ENCODE measurements around the gene DTD1. TPM values are rescaled to one million over a fixed set of nuclear protein-coding genes. Genes with fewer than 3 reads are reported as not detected.

The DTD1 gene
- total RNA-seq, 5 donors from 2014 or later (not counting 1 experiment from before 2014, with no cell fraction given), result 15.5 to 24.9 (median 22.0) TPM

DNA sequence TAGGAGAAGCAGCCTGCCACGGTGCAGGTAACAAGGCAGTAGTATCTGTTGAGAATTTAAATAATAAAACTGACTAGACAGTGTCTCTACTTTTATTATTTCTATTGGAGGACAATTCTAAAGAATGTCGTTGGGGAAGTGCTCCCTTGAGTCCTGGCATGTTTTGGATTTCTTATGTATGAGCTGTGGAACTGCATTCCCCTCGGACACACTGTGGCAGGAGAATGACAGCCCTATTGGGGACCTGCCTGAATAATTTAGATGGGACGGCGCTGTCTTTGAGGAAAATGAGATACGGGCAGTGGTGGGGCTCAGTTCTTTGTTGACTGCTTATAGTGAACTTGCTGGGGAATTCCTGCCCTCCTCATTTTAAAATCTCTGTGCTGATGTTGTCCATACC, 223.3 kb downstream of the DTD1 start:
- Mint-ChIP-seq H3K4me3 (no peak overlapping the region), H3K9me3 (no peaks in the 10 kb centered on the region), H3K36me3 (no peaks in the 10 kb centered on the region), H3K27me3 (peaks cover 0 to 10% of the 10 kb centered on the region in 2 donors), H3K27ac (no peak overlapping the region), H3K4me1 (peaks cover 3 to 7% (median 5%) of the 10 kb centered on the region in 3 donors)
- ChIA-PET POLR2A (no interaction called here), CTCF (no interaction called here)
- 69% methylated on average over 5 of the region's 6 CpGs for WGBS (ENCODE audit: insufficient coverage)
- ATAC-seq (replicated peaks in 1 of 4) (no peak), DNase-seq (no peak)
- Histone ChIP-seq H3K27ac (ENCODE audit: low read length) (no peak overlapping the region), H3K4me3 (ENCODE audit: control insufficient read depth in 1 of 2, extremely low read depth in 1 of 2, low read length in 1 of 2) (no peak overlapping the region), H3K9me3 (no peaks in the 10 kb centered on the region), H3K27me3 (replicated peaks in 1 of 2; ENCODE audit: control insufficient read depth in 2 of 2, extremely low read depth in 1 of 2, insufficient read depth in 2 of 2, low read length in 1 of 2) (no peaks in the 10 kb centered on the region), H3K4me1 (ENCODE audit: control insufficient read depth in 1 of 2, extremely low read depth in 1 of 2, insufficient read depth in 2 of 2, low read length in 2 of 2) (peaks cover 0 to 5% of the 10 kb centered on the region in 2 experiments), H3K36me3 (ENCODE audit: control insufficient read depth in 2 of 2, extremely low read depth in 1 of 2, insufficient read depth in 1 of 2, low read length in 1 of 2) (no peaks in the 10 kb centered on the region)

DNA sequence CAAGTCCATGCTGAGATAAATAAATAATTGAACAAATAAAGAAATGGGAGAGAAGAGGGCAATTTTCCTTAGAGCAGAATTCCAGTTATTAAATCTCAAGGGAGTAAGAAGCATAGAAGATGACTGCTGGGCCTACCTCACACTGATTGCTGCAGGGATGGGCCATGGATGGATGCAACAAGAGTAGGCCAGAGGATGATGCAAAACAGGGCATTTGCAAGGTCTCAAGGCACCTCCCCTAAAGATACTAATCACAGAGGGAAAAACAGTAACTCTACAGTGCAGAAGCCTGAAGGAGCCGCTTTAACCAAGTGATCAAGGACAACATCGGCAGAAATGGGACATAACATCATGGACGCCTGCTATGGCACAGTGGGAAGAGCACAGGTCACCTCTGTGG, 224.1 kb downstream of the DTD1 start:
- ChIA-PET POLR2A (no interaction called here), CTCF (no interaction called here)
- H3K9me3 ChIP-seq, result no peaks in the 10 kb centered on the region
- Mint-ChIP-seq H3K9me3 (no peaks in the 10 kb centered on the region), H3K4me1 (peaks cover 0 to under 1% (median 0%) of the 10 kb centered on the region in 3 donors), H3K27ac (no peak overlapping the region), H3K4me3 (no peak overlapping the region), H3K36me3 (no peaks in the 10 kb centered on the region), H3K27me3 (peaks cover 0 to 10% of the 10 kb centered on the region in 2 donors)
- no peak for DNase-seq
- peaks cover 0 to under 1% of the 10 kb centered on the region in 2 experiments for H3K27me3 ChIP-seq (replicated peaks in 1 of 2; ENCODE audit: control insufficient read depth in 2 of 2, extremely low read depth in 1 of 2, insufficient read depth in 2 of 2, low read length in 1 of 2)
- ATAC-seq (replicated peaks in 1 of 4), result no peak
- no peak overlapping the region for H3K27ac ChIP-seq (ENCODE audit: low read length)
- no peaks in the 10 kb centered on the region for H3K4me1 ChIP-seq (ENCODE audit: control insufficient read depth in 1 of 2, extremely low read depth in 1 of 2, insufficient read depth in 2 of 2, low read length in 2 of 2)
- H3K36me3 ChIP-seq (ENCODE audit: control insufficient read depth in 2 of 2, extremely low read depth in 1 of 2, insufficient read depth in 1 of 2, low read length in 1 of 2), result no peaks in the 10 kb centered on the region
- no peak overlapping the region for H3K4me3 ChIP-seq (ENCODE audit: control insufficient read depth in 1 of 2, extremely low read depth in 1 of 2, low read length in 1 of 2)
- no CpG with 5 or more reads among the region's 3 CpGs for WGBS (ENCODE audit: insufficient coverage)

GRCh38 chr20:18813483-18813882, 225.6 kb downstream of the DTD1 start, which contains the start of gene SCP2D1:
Gene SCP2D1, plus strand, starts transcription at chr20:18813783. Its CDS starts 33 bp downstream, at chr20:18813816.
- peaks cover 0 to 10% of the 10 kb centered on the region in 2 donors for H3K27me3 Mint-ChIP-seq
- H3K27me3 ChIP-seq (replicated peaks in 1 of 2; ENCODE audit: control insufficient read depth in 2 of 2, extremely low read depth in 1 of 2, insufficient read depth in 2 of 2, low read length in 1 of 2), result peaks cover 0 to 4% of the 10 kb centered on the region in 2 experiments
- no peaks in the 10 kb centered on the region for H3K9me3 Mint-ChIP-seq
- H3K4me1 ChIP-seq (ENCODE audit: control insufficient read depth in 1 of 2, extremely low read depth in 1 of 2, insufficient read depth in 2 of 2, low read length in 2 of 2), result no peaks in the 10 kb centered on the region
- H3K36me3 Mint-ChIP-seq, result no peaks in the 10 kb centered on the region
- WGBS (ENCODE audit: insufficient coverage), result 22% methylated on average over 1 of the region's 3 CpGs
- H3K4me3 Mint-ChIP-seq, result no peak within 1 kb of the TSS
- no peak within 1 kb of the TSS for H3K4me3 ChIP-seq (ENCODE audit: control insufficient read depth in 1 of 2, extremely low read depth in 1 of 2, low read length in 1 of 2)
- ATAC-seq (replicated peaks in 1 of 4) (no peak), DNase-seq (no peak)
- CTCF ChIA-PET, result no interaction called here
- no peaks in the 10 kb centered on the region for H3K36me3 ChIP-seq (ENCODE audit: control insufficient read depth in 2 of 2, extremely low read depth in 1 of 2, insufficient read depth in 1 of 2, low read length in 1 of 2)
- no peaks in the 10 kb centered on the region for H3K9me3 ChIP-seq
- H3K27ac Mint-ChIP-seq, result no peak within 1 kb of the TSS
- no peak within 1 kb of the TSS for H3K27ac ChIP-seq (ENCODE audit: low read length)
- no peaks in the 10 kb centered on the region for H3K4me1 Mint-ChIP-seq
- POLR2A ChIA-PET, result no interaction called here

GRCh38 chr20:18815194-18815942, 227.5 kb downstream of the DTD1 start:
- ChIA-PET CTCF (no interaction called here), POLR2A (no interaction called here)
- Histone ChIP-seq H3K4me1 (ENCODE audit: control insufficient read depth in 1 of 2, extremely low read depth in 1 of 2, insufficient read depth in 2 of 2, low read length in 2 of 2) (no peaks in the 10 kb centered on the region), H3K36me3 (ENCODE audit: control insufficient read depth in 2 of 2, extremely low read depth in 1 of 2, insufficient read depth in 1 of 2, low read length in 1 of 2) (no peaks in the 10 kb centered on the region), H3K27me3 (replicated peaks in 1 of 2; ENCODE audit: control insufficient read depth in 2 of 2, extremely low read depth in 1 of 2, insufficient read depth in 2 of 2, low read length in 1 of 2) (peaks cover 0 to 4% of the 10 kb centered on the region in 2 experiments), H3K9me3 (no peaks in the 10 kb centered on the region), H3K27ac (ENCODE audit: low read length) (no peak overlapping the region), H3K4me3 (ENCODE audit: control insufficient read depth in 1 of 2, extremely low read depth in 1 of 2, low read length in 1 of 2) (no peak overlapping the region)
- H3K27me3 Mint-ChIP-seq, result peaks cover 2 to 11% of the 10 kb centered on the region in 2 donors
- 100% methylated on average over 2 of the region's 6 CpGs for WGBS (ENCODE audit: insufficient coverage)
- ATAC-seq (replicated peaks in 1 of 4) (no peak), DNase-seq (no peak)
- H3K9me3 Mint-ChIP-seq, result no peaks in the 10 kb centered on the region
- H3K36me3 Mint-ChIP-seq, result no peaks in the 10 kb centered on the region
- H3K4me3 Mint-ChIP-seq, result no peak overlapping the region
- no peaks in the 10 kb centered on the region for H3K4me1 Mint-ChIP-seq
- H3K27ac Mint-ChIP-seq, result no peak overlapping the region

Other genes starting within 250 kb of the DTD1 start
- gene DZANK1, start 121.0 kb upstream of the DTD1 start, total RNA-seq, result 1 to 10 TPM; 2.3 to 4.0 (median 3.2) TPM
- gene POLR3F, start 120.7 kb upstream of the DTD1 start, total RNA-seq, result 1 to 10 TPM; 5.9 to 8.8 (median 8.3) TPM
- gene RBBP9, start 90.8 kb upstream of the DTD1 start, total RNA-seq, result 1 to 10 TPM; 5.9 to 8.4 (median 7.3) TPM
- gene SEC23B, start 80.1 kb upstream of the DTD1 start, total RNA-seq, result 10 to 100 TPM; 34.7 to 51.3 (median 42.1) TPM
- 10 to 100 TPM; 54.9 to 67.9 (median 63.4) TPM for gene SMIM26, start 20.6 kb upstream of the DTD1 start, total RNA-seq
- gene SCP2D1, start 225.7 kb downstream of the DTD1 start, total RNA-seq, result not detected

Measured in T-cell (primary cell).